AG10803 (cell line): Measurements from ENCODE around the gene DNAH7.

Experiments used
- DNase-seq: peaks from one replicate; pipeline ENCODE4 v3.0.0; 2010; ENCODE audit warnings: low read depth
- H3K4me3 ChIP-seq: 2 replicates; pipeline ENCODE4 v1.5.1; 2011; ENCODE audit warnings: mild to moderate bottlenecking, low read length, control low read depth
- TF ChIP-seq, protein P1 (sequence below): conservative IDR thresholded peaks from 2 replicates; pipeline ENCODE4 v1.5.1; 2011; ENCODE audit warnings: mild to moderate bottlenecking, low read length, control low read depth, inconsistent platforms

The DNAH7 gene

DNA sequence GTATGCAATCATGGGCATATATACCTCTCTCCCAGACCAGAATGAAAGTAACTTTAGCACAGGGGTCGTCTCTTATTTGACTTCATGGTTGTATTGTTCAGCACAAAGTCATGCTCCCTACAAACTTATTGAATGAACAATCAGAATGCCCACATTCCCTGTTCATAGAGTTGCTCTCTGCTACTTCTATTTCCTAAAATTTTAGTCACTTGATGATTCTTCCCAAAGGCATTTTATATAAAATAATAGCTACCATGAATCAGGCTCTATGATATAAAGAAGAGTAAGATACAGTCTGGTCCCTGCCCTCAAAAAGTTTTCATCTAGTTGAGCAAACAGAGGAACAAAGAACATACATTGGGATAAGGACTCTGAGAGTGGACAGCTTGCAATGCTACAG, 249.4 kb downstream of the DNAH7 start:
- no peak overlapping the region for H3K4me3 ChIP-seq
- DNase-seq, result no peak
- TF ChIP-seq, protein P1, sequence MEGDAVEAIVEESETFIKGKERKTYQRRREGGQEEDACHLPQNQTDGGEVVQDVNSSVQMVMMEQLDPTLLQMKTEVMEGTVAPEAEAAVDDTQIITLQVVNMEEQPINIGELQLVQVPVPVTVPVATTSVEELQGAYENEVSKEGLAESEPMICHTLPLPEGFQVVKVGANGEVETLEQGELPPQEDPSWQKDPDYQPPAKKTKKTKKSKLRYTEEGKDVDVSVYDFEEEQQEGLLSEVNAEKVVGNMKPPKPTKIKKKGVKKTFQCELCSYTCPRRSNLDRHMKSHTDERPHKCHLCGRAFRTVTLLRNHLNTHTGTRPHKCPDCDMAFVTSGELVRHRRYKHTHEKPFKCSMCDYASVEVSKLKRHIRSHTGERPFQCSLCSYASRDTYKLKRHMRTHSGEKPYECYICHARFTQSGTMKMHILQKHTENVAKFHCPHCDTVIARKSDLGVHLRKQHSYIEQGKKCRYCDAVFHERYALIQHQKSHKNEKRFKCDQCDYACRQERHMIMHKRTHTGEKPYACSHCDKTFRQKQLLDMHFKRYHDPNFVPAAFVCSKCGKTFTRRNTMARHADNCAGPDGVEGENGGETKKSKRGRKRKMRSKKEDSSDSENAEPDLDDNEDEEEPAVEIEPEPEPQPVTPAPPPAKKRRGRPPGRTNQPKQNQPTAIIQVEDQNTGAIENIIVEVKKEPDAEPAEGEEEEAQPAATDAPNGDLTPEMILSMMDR, result no peak

DNA sequence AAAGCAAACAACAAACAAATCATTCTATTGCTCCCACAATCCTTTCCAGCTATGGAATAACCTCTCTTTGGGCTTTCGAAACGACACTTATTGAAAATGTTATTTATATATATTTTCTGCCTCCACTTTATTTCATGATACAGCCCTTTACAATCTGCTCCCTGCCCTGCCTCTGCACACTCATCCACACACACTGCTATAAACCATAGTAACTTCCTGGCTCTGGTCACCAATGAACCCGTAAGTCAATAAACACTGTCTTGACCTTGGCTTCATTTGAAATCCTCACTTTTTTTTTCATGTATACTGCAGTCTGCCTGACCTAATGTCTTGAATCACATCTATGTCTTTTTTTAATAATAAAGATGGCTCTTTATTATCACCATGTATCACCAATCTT, 250.1 kb downstream of the DNAH7 start:
- TF ChIP-seq, protein P1, result no peak
- DNase-seq, result no peak
- no peak overlapping the region for H3K4me3 ChIP-seq

DNA sequence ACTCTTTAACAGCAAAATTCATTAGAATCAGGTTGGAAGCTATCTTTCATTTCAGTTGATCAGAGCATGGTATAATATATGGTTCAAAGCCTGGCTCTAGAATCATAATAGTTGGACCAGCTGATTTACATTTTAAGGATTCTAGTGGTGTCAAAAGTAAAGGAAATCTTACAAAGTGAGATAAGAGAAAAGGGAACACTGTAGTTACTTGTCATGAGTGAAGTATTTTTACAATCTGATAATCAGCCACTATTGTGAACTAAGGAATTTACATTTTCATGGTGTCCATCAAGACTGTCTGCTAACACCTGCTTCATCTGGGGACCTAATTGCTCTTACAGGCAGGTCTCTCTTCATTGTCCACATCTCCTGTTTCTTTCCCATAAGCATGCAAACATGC, 250.5 kb downstream of the DNAH7 start:
- TF ChIP-seq, protein P1, result no peak
- no peak for DNase-seq
- H3K4me3 ChIP-seq, result no peak overlapping the region

DNA sequence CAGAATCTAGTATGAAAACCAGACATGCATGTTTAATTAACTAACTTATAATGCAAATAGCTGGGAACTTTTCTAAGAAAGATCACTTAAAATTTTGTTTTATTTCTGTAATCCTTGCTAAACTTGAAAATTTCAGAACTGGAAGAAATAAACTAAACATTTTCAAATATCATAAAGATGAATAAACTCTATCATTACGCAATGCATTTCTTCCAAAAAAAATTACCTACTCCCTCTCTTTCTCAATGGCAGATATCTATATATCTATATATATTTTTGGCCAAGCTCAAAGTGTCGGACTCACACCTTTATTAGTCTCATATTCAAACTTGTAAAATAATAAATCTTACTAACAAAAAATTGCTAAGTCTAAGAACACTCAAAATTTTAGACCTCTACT, 253.6 kb downstream of the DNAH7 start:
- no peak for DNase-seq
- TF ChIP-seq, protein P1, result no peak
- no peak overlapping the region for H3K4me3 ChIP-seq

DNA sequence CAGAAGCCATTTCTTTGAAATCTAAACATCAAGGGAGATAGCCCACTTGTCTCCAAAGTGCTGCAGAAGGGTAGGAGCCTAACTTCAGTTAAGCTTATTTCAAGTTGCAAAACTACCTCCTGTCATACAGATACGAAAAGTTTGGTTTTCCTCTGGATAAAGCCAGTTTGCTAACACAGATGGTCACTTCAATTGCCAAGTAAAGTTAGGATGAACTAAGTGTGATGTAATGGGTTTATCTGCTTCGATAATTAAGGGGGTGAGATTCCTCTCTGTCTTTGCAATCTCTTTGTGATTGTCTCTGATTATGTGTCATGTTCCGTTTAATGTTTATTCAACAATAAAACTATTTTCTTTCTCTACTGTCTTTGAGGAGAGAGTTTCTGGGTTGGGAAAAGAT, 255.2 kb downstream of the DNAH7 start:
- peak; percentile 5 for DNase-seq
- TF ChIP-seq, protein P1, result no peak
- no peak overlapping the region for H3K4me3 ChIP-seq

DNA sequence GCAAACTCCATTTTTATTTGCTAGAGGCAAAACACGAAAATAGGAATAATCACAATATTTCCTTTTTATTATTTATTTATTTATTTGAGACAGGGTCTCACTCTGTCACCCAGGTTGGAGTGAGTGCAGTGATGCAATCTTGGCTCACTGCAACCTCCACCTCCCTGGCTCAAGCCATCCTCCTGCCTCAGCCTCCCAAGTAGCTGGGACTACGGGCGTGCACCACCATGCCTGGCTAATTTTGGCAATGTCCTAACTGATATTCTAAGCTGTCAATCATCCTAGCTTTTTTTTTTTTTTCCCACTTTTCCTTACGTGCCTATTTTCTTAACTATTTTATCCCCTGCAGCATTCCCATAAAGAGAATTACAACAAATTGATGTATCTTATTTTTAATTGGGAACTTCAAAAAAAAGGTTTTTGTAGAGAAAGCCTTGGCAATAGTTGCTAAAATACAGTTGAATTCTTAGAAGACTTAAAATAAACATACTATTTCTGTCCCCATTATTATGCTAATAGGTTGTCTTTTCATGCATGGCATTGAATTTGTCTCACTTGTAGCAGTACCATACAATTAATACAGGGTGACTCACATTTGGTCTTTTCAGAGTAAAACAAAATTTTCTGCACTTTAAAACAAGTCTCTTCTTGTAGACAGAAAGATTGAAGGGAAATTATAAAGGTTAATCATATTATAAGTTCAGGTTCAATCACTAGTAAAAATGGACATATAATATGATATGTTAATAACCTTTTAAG, 258.1 kb downstream of the DNAH7 start:
- H3K4me3 ChIP-seq, result no peak overlapping the region
- no peak for DNase-seq
- TF ChIP-seq, protein P1, result no peak

DNA sequence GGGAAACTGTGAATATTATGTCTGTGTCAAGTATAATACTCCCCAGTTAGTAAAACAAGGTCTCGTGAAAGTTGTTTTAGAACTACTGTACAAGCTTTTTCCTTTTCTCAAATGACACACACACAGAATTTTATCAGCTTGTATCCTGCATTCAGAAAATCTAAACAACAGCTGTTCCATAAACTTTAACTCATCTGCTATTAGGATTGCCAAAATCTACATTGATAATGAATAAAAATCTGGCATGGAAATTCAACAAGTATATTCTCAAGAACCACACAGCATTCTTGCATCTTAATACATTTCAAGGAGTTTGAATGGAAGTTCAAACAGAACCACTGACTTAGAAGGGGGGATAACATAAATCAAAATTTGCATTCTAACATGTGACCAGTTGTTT, 260.4 kb downstream of the DNAH7 start:
- H3K4me3 ChIP-seq, result no peak overlapping the region
- TF ChIP-seq, protein P1, result no peak

More for the DNA sequence above, 260.4 kb downstream of the DNAH7 start:
- no peak for DNase-seq
